H9 (cell line): Measurements from ENCODE around the gene ZNF641. TPM values are rescaled to one million over a fixed set of nuclear protein-coding genes. Genes with fewer than 3 reads are reported as not detected.

Source experiments
- DNase-seq: peaks from one replicate; pipeline ENCODE4 v3.0.0-alpha.2; 2017
- H2AFZ ChIP-seq: one replicate; pipeline ENCODE4 v1.6.1; 2013; ENCODE audit warnings: mild to moderate bottlenecking, low read length, control low read depth, moderate library complexity
- H2AK5ac ChIP-seq: 2 replicates; pipeline ENCODE4 v1.6.1; 2013; ENCODE audit warnings: low read length, control low read depth, mixed read lengths; ENCODE audit not compliant: insufficient read length
- H2BK120ac ChIP-seq: one replicate; pipeline ENCODE4 v1.6.1; 2013; ENCODE audit warnings: low read depth, mild to moderate bottlenecking, low read length, control low read depth, inconsistent platforms; ENCODE audit not compliant: poor library complexity, severe bottlenecking
- H2BK12ac ChIP-seq: 2 replicates; pipeline ENCODE4 v1.6.1; 2013; ENCODE audit warnings: low read length, control low read depth, mixed read lengths, low read depth; ENCODE audit not compliant: insufficient read length
- H2BK15ac ChIP-seq: 2 replicates; pipeline ENCODE4 v1.6.1; 2013; ENCODE audit warnings: low read depth, low read length, control low read depth
- H2BK20ac ChIP-seq: one replicate; pipeline ENCODE4 v1.6.1; 2013; ENCODE audit warnings: low read depth, mild to moderate bottlenecking, low read length, control low read depth, inconsistent platforms; ENCODE audit not compliant: poor library complexity, severe bottlenecking
- H2BK5ac ChIP-seq: 2 replicates; pipeline ENCODE4 v1.6.1; 2013; ENCODE audit warnings: low read length, control low read depth, mixed read lengths; ENCODE audit not compliant: insufficient read length
- H3K14ac ChIP-seq: 2 replicates; pipeline ENCODE4 v1.6.1; 2013; ENCODE audit warnings: low read length, control low read depth; ENCODE audit not compliant: insufficient read depth
- H3K18ac ChIP-seq: 2 replicates; pipeline ENCODE4 v1.6.1; 2013; ENCODE audit warnings: low read depth, mild to moderate bottlenecking, mixed read lengths, low read length, control low read depth; ENCODE audit not compliant: insufficient read length
- H3K23ac ChIP-seq: 2 replicates; pipeline ENCODE4 v1.6.1; 2013; ENCODE audit warnings: low read length, control low read depth, mixed read lengths, low read depth; ENCODE audit not compliant: insufficient read length
- H3K23me2 ChIP-seq: 2 replicates; pipeline ENCODE4 v1.6.1; 2013; ENCODE audit warnings: low read depth, mild to moderate bottlenecking, mixed read lengths, low read length, control low read depth; ENCODE audit not compliant: insufficient read length, poor library complexity, severe bottlenecking
- H3K27ac ChIP-seq: 2 replicates; pipeline ENCODE4 v1.5.1; 2013; ENCODE audit warnings: low read length, control low read depth, mixed read lengths, low read depth; ENCODE audit not compliant: insufficient read length
- H3K27me3 ChIP-seq: 2 replicates; pipeline ENCODE4 v1.6.1; 2013; ENCODE audit warnings: low read length, control low read depth, inconsistent platforms; ENCODE audit not compliant: insufficient read depth
- H3K4ac ChIP-seq: 2 replicates; pipeline ENCODE4 v1.6.1; 2013; ENCODE audit warnings: low read depth, mild to moderate bottlenecking, control low read depth, inconsistent platforms, low read length, moderate library complexity
- H3K4me1 ChIP-seq: 2 replicates; pipeline ENCODE4 v1.6.1; 2013; ENCODE audit warnings: low read length, control low read depth, inconsistent platforms; ENCODE audit not compliant: insufficient read depth
- H3K4me2 ChIP-seq: 2 replicates; pipeline ENCODE4 v1.6.1; 2013; ENCODE audit warnings: low read length, control low read depth, mixed read lengths; ENCODE audit not compliant: insufficient read length, insufficient read depth
- H3K56ac ChIP-seq: 2 replicates; pipeline ENCODE4 v1.6.1; 2013; ENCODE audit warnings: low read depth, mild to moderate bottlenecking, mixed read lengths, low read length, control low read depth; ENCODE audit not compliant: insufficient read length
- H3K79me1 ChIP-seq: 2 replicates; pipeline ENCODE4 v1.6.1; 2013; ENCODE audit warnings: low read depth, mild to moderate bottlenecking, moderate library complexity, low read length, control low read depth, inconsistent platforms; ENCODE audit not compliant: insufficient read depth, poor library complexity, severe bottlenecking
- H3K79me2 ChIP-seq: 2 replicates; pipeline ENCODE4 v1.6.1; 2013; ENCODE audit warnings: low read length, control low read depth, inconsistent platforms; ENCODE audit not compliant: insufficient read depth
- H3K9ac ChIP-seq: 2 replicates; pipeline ENCODE4 v1.6.1; 2013; ENCODE audit warnings: low read length, control low read depth, mixed read lengths; ENCODE audit not compliant: insufficient read length; ENCODE audit errors: extremely low read depth
- H3K9me3 ChIP-seq: one replicate; pipeline ENCODE4 v1.6.1; 2013; ENCODE audit warnings: low read depth, low read length, inconsistent platforms; ENCODE audit not compliant: control insufficient read depth
- H3T11ph ChIP-seq: one replicate; pipeline ENCODE4 v1.6.1; 2013; ENCODE audit warnings: mild to moderate bottlenecking, low read length, control low read depth, inconsistent platforms
- H4K20me1 ChIP-seq: one replicate; pipeline ENCODE4 v1.6.1; 2013; ENCODE audit not compliant: control insufficient read depth, insufficient read length, insufficient read depth
- H4K5ac ChIP-seq: 2 replicates; pipeline ENCODE4 v1.6.1; 2013; ENCODE audit warnings: low read depth, mild to moderate bottlenecking, mixed read lengths, low read length, control low read depth; ENCODE audit not compliant: insufficient read length
- H4K8ac ChIP-seq: replicated peaks from 2 replicates; pipeline ENCODE4 v1.6.1; 2013; ENCODE audit warnings: low read length, control low read depth, mixed read lengths, low read depth; ENCODE audit not compliant: insufficient read length
- H4K91ac ChIP-seq: 2 replicates; pipeline ENCODE4 v1.6.1; 2013; ENCODE audit warnings: low read depth, mild to moderate bottlenecking, moderate library complexity, mixed read lengths, low read length, control low read depth; ENCODE audit not compliant: insufficient read length
- H3K27ac Mint-ChIP-seq, 3 experiments: 2 replicates in 2 of 3; 3 replicates in 1 of 3; pipeline ENCODE4 v1.8.0; 2020 to 2021; ENCODE audit warnings: mixed read lengths in 3 of 3, mild to moderate bottlenecking in 1 of 3, moderate library complexity in 1 of 3
- H3K27me3 Mint-ChIP-seq: 2 replicates; pipeline ENCODE4 v1.8.0; 2021; ENCODE audit warnings: low read depth, mild to moderate bottlenecking, moderate library complexity, mixed read lengths
- H3K36me3 Mint-ChIP-seq, 3 experiments: 2 replicates in 2 of 3; 3 replicates in 1 of 3; pipeline ENCODE4 v1.8.0; 2020 to 2021; ENCODE audit warnings: low read depth in 3 of 3, mixed read lengths in 3 of 3; ENCODE audit not compliant: insufficient read depth in 1 of 3
- H3K4me1 Mint-ChIP-seq, 2 experiments: 2 replicates each; pipeline ENCODE4 v1.8.0; 2020; ENCODE audit warnings: mixed read lengths in 2 of 2
- H3K4me3 Mint-ChIP-seq, 2 experiments: 2 replicates in 1 of 2; 3 replicates in 1 of 2; pipeline ENCODE4 v1.8.0; 2020 to 2021; ENCODE audit warnings: mild to moderate bottlenecking in 2 of 2, mixed read lengths in 2 of 2, moderate library complexity in 1 of 2
- H3K9me3 Mint-ChIP-seq, 2 experiments: 2 replicates in 1 of 2; 3 replicates in 1 of 2; pipeline ENCODE4 v1.8.0; 2020; ENCODE audit warnings: mild to moderate bottlenecking in 2 of 2, mixed read lengths in 2 of 2, moderate library complexity in 1 of 2
- CTCF ChIP-seq: fragments of 200-600 bp; sonication (generic); conservative IDR thresholded peaks from 3 replicates; pipeline ENCODE4 v1.8.0; 2021; ENCODE audit warnings: antibody characterized with exemption, mild to moderate bottlenecking
- WGBS: extraction: QIAGEN DNeasy Blood & Tissue Kit; methylation state at CpG from one replicate; pipeline ENCODE4 v1.1.7; 2013; ENCODE audit warnings: missing lambda C conversion rate, low lambda C conversion rate, mixed read lengths; ENCODE audit not compliant: insufficient read length; ENCODE audit errors: extremely low coverage; 5-methylcytosine and 5-hydroxymethylcytosine counted together
- total RNA-seq: library from RNA; stranded (reverse); gene quantifications from 2 replicates; pipeline ENCODE4 v1.2.1, GENCODE V29; 2021

ZNF641 gene
- total RNA-seq, 1 experiment from 2014 or later: 8.5 TPM

GRCh38 chr12:48292040-48292439 lies 58.7 kb downstream of the ZNF641 start:
- no CpG with 5 or more reads among the region's 2 CpGs for WGBS
- H3K23ac ChIP-seq: no peak overlapping the region
- no peak for DNase-seq
- peaks cover 4% of the 10 kb centered on the region for H3K23me2 ChIP-seq
- Mint-ChIP-seq H3K4me3 (no peak overlapping the region), H3K9me3 (peaks cover 0 to 2% of the 10 kb centered on the region in 2 experiments; a peak in 1 of 5 replicates), H3K27me3 (peaks cover 29% of the 10 kb centered on the region), H3K27ac (no peak overlapping the region), H3K36me3 (no peaks in the 10 kb centered on the region), H3K4me1 (peaks cover 4 to 8% of the 10 kb centered on the region in 2 experiments)
- no peak overlapping the region for H2AK5ac ChIP-seq
- no peak overlapping the region for H3K4ac ChIP-seq
- no peak overlapping the region for H2BK5ac ChIP-seq
- no peak overlapping the region for H4K91ac ChIP-seq
- H3K9ac ChIP-seq: no peak overlapping the region
- H3K18ac ChIP-seq: no peak overlapping the region
- no peaks in the 10 kb centered on the region for H3K79me2 ChIP-seq
- H2BK120ac ChIP-seq: no peak overlapping the region
- no peak overlapping the region for H4K8ac ChIP-seq
- H2BK15ac ChIP-seq: no peak overlapping the region
- H3K4me2 ChIP-seq: no peak overlapping the region
- TF ChIP-seq CTCF: no peak
- H4K20me1 ChIP-seq: no peaks in the 10 kb centered on the region
- H3K9me3 ChIP-seq: no peaks in the 10 kb centered on the region
- H3K14ac ChIP-seq: no peak overlapping the region
- no peak overlapping the region for H4K5ac ChIP-seq
- H3K4me1 ChIP-seq: no peaks in the 10 kb centered on the region
- no peak overlapping the region for H3T11ph ChIP-seq
- H2BK20ac ChIP-seq: no peak overlapping the region
- no peak overlapping the region for H3K27ac ChIP-seq
- H3K56ac ChIP-seq: no peak overlapping the region
- no peaks in the 10 kb centered on the region for H3K79me1 ChIP-seq
- no peaks in the 10 kb centered on the region for H3K27me3 ChIP-seq
- no peak overlapping the region for H2BK12ac ChIP-seq
- no peak overlapping the region for H2AFZ ChIP-seq
